Measurements from ENCODE around the gene KNDC1. TPM values are rescaled to one million over a fixed set of nuclear protein-coding genes. Genes with fewer than 3 reads are reported as not detected.

The KNDC1 gene
- total and polyA plus RNA-seq, 10 of the 15 experiments (the other 5 are each of a cell fraction or from before 2014, with no cell fraction given): 0.03 to 0.11 (median 0.05) TPM; not detected in 7

DNA sequence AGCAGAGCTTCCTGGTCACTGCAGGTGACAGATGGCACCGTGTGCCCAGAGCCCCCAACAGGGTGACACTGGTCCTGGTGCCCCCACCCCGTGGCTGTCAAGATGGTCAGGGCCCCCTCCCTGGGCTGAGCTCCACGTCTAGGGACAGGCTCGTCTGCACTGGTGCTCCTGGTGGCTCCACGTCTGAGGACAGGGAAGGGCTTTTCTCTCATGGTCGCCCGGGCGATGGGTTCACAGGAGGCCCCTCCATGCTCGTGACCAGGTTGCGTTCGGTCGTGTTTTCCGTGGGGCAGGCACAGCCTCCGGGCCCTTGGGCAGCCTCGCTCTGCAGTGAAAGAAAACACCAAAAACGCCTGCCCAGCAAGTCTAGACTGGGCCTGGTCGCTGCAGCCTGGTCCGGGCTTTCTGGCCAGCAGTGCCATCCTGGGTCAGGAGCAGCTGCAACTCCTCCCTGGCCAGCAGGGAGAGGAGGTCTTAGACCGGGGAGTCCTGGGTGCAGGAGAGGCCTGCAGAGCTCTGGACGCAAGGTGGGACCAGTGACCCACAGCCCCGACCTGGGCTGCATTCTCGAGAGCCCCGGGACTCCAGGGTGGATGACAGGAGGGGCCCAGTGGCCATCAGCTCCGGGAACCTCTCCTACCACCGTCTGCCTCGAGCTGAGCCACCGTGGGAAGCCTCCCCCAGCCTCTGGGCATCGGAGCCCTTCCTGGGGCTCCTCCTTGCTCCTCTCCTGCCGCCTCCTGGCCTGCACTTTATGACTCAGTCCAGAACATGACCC, 42.1 kb downstream of the KNDC1 start (continued):
- TF ChIP-seq, protein P1, sequence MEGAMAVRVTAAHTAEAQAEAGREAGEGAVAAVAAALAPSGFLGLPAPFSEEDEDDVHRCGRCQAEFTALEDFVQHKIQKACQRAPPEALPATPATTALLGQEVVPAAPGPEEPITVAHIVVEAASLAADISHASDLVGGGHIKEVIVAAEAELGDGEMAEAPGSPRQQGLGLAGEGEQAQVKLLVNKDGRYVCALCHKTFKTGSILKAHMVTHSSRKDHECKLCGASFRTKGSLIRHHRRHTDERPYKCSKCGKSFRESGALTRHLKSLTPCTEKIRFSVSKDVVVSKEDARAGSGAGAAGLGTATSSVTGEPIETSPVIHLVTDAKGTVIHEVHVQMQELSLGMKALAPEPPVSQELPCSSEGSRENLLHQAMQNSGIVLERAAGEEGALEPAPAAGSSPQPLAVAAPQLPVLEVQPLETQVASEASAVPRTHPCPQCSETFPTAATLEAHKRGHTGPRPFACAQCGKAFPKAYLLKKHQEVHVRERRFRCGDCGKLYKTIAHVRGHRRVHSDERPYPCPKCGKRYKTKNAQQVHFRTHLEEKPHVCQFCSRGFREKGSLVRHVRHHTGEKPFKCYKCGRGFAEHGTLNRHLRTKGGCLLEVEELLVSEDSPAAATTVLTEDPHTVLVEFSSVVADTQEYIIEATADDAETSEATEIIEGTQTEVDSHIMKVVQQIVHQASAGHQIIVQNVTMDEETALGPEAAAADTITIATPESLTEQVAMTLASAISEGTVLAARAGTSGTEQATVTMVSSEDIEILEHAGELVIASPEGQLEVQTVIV (IDR thresholded peaks at IDR 0.05; ENCODE audit: borderline replicate concordance, partially characterized antibody): no peak
- TF ChIP-seq SREBF1 (IDR thresholded peaks at IDR 0.05; ENCODE audit: low read length) (no peak), SPI1 (IDR thresholded peaks at IDR 0.05; ENCODE audit: borderline replicate concordance, insufficient read depth, low read depth, low read length) (no peak), BRCA1 (IDR thresholded peaks at IDR 0.05; ENCODE audit: low read depth, low read length) (no peak), RB1 (IDR thresholded peaks at IDR 0.05; ENCODE audit: borderline replicate concordance) (no peak), PAX8 (IDR thresholded peaks at IDR 0.05) (no peak)
- TF ChIP-seq, protein P2, sequence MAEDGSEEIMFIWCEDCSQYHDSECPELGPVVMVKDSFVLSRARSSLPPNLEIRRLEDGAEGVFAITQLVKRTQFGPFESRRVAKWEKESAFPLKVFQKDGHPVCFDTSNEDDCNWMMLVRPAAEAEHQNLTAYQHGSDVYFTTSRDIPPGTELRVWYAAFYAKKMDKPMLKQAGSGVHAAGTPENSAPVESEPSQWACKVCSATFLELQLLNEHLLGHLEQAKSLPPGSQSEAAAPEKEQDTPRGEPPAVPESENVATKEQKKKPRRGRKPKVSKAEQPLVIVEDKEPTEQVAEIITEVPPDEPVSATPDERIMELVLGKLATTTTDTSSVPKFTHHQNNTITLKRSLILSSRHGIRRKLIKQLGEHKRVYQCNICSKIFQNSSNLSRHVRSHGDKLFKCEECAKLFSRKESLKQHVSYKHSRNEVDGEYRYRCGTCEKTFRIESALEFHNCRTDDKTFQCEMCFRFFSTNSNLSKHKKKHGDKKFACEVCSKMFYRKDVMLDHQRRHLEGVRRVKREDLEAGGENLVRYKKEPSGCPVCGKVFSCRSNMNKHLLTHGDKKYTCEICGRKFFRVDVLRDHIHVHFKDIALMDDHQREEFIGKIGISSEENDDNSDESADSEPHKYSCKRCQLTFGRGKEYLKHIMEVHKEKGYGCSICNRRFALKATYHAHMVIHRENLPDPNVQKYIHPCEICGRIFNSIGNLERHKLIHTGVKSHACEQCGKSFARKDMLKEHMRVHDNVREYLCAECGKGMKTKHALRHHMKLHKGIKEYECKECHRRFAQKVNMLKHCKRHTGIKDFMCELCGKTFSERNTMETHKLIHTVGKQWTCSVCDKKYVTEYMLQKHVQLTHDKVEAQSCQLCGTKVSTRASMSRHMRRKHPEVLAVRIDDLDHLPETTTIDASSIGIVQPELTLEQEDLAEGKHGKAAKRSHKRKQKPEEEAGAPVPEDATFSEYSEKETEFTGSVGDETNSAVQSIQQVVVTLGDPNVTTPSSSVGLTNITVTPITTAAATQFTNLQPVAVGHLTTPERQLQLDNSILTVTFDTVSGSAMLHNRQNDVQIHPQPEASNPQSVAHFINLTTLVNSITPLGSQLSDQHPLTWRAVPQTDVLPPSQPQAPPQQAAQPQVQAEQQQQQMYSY (CRISPR knock-in tag; IDR thresholded peaks at IDR 0.05): no peak
- TF ChIP-seq, protein P3, sequence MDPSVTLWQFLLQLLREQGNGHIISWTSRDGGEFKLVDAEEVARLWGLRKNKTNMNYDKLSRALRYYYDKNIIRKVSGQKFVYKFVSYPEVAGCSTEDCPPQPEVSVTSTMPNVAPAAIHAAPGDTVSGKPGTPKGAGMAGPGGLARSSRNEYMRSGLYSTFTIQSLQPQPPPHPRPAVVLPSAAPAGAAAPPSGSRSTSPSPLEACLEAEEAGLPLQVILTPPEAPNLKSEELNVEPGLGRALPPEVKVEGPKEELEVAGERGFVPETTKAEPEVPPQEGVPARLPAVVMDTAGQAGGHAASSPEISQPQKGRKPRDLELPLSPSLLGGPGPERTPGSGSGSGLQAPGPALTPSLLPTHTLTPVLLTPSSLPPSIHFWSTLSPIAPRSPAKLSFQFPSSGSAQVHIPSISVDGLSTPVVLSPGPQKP (IDR thresholded peaks at IDR 0.05; ENCODE audit: low read depth, low read length): no peak
- TF ChIP-seq, protein P4, sequence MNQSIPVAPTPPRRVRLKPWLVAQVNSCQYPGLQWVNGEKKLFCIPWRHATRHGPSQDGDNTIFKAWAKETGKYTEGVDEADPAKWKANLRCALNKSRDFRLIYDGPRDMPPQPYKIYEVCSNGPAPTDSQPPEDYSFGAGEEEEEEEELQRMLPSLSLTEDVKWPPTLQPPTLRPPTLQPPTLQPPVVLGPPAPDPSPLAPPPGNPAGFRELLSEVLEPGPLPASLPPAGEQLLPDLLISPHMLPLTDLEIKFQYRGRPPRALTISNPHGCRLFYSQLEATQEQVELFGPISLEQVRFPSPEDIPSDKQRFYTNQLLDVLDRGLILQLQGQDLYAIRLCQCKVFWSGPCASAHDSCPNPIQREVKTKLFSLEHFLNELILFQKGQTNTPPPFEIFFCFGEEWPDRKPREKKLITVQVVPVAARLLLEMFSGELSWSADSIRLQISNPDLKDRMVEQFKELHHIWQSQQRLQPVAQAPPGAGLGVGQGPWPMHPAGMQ (IDR thresholded peaks at IDR 0.05; ENCODE audit: borderline replicate concordance): no peak
